Lower lobe of right lung (tissue), 2 donors: ENCODE results near the gene EXO1. TPM values are rescaled to one million over a fixed set of nuclear protein-coding genes. Genes with fewer than 3 reads are reported as not detected.

ENCODE experiments used
- ATAC-seq, 2 donors: fragments of 200-7000 bp; cut with Tn5 transposase; one replicate each; pipeline ENCODE4 v1.9.1; 2020 to 2022; ENCODE audit warnings: mild to moderate bottlenecking in 2 of 2, moderate library complexity in 2 of 2
- DNase-seq: peaks from one replicate; pipeline ENCODE4 v3.0.0-alpha.2; 2020
- H3K27ac ChIP-seq: fragments of 200-600 bp; one replicate; pipeline ENCODE4 v1.8.0; 2022
- H3K27me3 ChIP-seq: fragments of 200-600 bp; one replicate; pipeline ENCODE4 v1.8.0; 2022; ENCODE audit warnings: low read depth
- H3K36me3 ChIP-seq: fragments of 200-600 bp; one replicate; pipeline ENCODE4 v1.8.0; 2022; ENCODE audit warnings: mild to moderate bottlenecking
- H3K4me1 ChIP-seq: fragments of 200-600 bp; one replicate; pipeline ENCODE4 v1.8.0; 2022
- H3K4me3 ChIP-seq: fragments of 200-600 bp; one replicate; pipeline ENCODE4 v1.8.0; 2022; ENCODE audit warnings: mild to moderate bottlenecking
- H3K9me3 ChIP-seq: fragments of 200-600 bp; one replicate; pipeline ENCODE4 v1.8.0; 2022
- CTCF ChIP-seq: fragments of 200-600 bp; IDR thresholded peaks from one replicate; pipeline ENCODE4 v1.8.0; 2022; ENCODE audit warnings: antibody characterized with exemption, mild to moderate bottlenecking
- intact Hi-C: fragments of 100-400 bp; cut with DNase I; formaldehyde crosslinking; loops from one replicate; pipeline ENCODE4 v1.11.0; 2022
- total RNA-seq: library from RNA; stranded (reverse); fragmentation: NEBNext Ultra II Directional; extraction: Animal tissue kit (Norgen Biotek cat#: 25700); gene quantifications from one replicate; pipeline ENCODE4 v1.2.1, GENCODE V29; 2021
- donor health status: DM: no; HTN: yes; CAD: no; lungs with severe emphysema.

Gene EXO1
- total RNA-seq, 1 donor from 2014 or later = 1.4 TPM

GRCh38 chr1:241894016-241894415 is 46.0 kb downstream of the EXO1 start:
- no peaks in the 10 kb centered on the region for H3K36me3 ChIP-seq
- H3K27me3 ChIP-seq = no peaks in the 10 kb centered on the region
- intact Hi-C loops = no loop called here
- H3K4me3 ChIP-seq = no peak overlapping the region
- no peak overlapping the region for H3K27ac ChIP-seq
- ATAC-seq (no peak), DNase-seq (no peak)
- no peaks in the 10 kb centered on the region for H3K9me3 ChIP-seq
- no peaks in the 10 kb centered on the region for H3K4me1 ChIP-seq
- TF ChIP-seq CTCF = no peak

GRCh38 chr1:241895013-241895412 is 47.0 kb downstream of the EXO1 start:
- ATAC-seq = no peak
- intact Hi-C loops = no loop called here
- no peaks in the 10 kb centered on the region for H3K4me1 ChIP-seq
- H3K36me3 ChIP-seq = no peaks in the 10 kb centered on the region
- H3K27ac ChIP-seq = no peak overlapping the region
- no peak for TF ChIP-seq CTCF
- no peak for DNase-seq
- H3K9me3 ChIP-seq = no peaks in the 10 kb centered on the region
- no peak overlapping the region for H3K4me3 ChIP-seq
- H3K27me3 ChIP-seq = no peaks in the 10 kb centered on the region

- intact Hi-C loops = no loop called here
- Histone ChIP-seq H3K9me3 (no peaks in the 10 kb centered on the region), H3K27me3 (no peaks in the 10 kb centered on the region), H3K4me1 (no peaks in the 10 kb centered on the region), H3K36me3 (no peaks in the 10 kb centered on the region), H3K4me3 (no peak overlapping the region), H3K27ac (no peak overlapping the region)
- DNase-seq (no peak), ATAC-seq (no peak)
- TF ChIP-seq CTCF = no peak
Measured at GRCh38 chr1:241896670-241896962, 48.6 kb downstream of the EXO1 start.

GRCh38 chr1:241899210-241899609 is 51.2 kb downstream of the EXO1 start:
- no peak for TF ChIP-seq CTCF
- no peaks in the 10 kb centered on the region for H3K4me1 ChIP-seq

GRCh38 chr1:241900381-241900780 is 52.4 kb downstream of the EXO1 start:
- TF ChIP-seq CTCF = no peak
- H3K27me3 ChIP-seq = no peaks in the 10 kb centered on the region
- no peak overlapping the region for H3K4me3 ChIP-seq
- no peak for DNase-seq
- no peaks in the 10 kb centered on the region for H3K9me3 ChIP-seq
- intact Hi-C loops = no loop called here
- no peaks in the 10 kb centered on the region for H3K36me3 ChIP-seq
- H3K27ac ChIP-seq = no peak overlapping the region
- no peak for ATAC-seq
- no peaks in the 10 kb centered on the region for H3K4me1 ChIP-seq

More at GRCh38 chr1:241899210-241899609, 51.2 kb downstream of the EXO1 start:
- no peaks in the 10 kb centered on the region for H3K36me3 ChIP-seq
- intact Hi-C loops = no loop called here
- ATAC-seq (no peak), DNase-seq (no peak)
- H3K9me3 ChIP-seq = no peaks in the 10 kb centered on the region
- H3K27me3 ChIP-seq = no peaks in the 10 kb centered on the region
- H3K4me3 ChIP-seq = no peak overlapping the region
- H3K27ac ChIP-seq = no peak overlapping the region

GRCh38 chr1:241902391-241903065 is 54.5 kb downstream of the EXO1 start:
- H3K9me3 ChIP-seq = no peaks in the 10 kb centered on the region
- no peak for DNase-seq
- no peak overlapping the region for H3K4me3 ChIP-seq
- H3K4me1 ChIP-seq = no peaks in the 10 kb centered on the region
- no peak for ATAC-seq
- intact Hi-C loops = no loop called here
- no peaks in the 10 kb centered on the region for H3K27me3 ChIP-seq
- no peak for TF ChIP-seq CTCF
- H3K36me3 ChIP-seq = no peaks in the 10 kb centered on the region
- no peak overlapping the region for H3K27ac ChIP-seq
